Right lobe of liver (tissue), 4 donors: Measurements from ENCODE around the gene SRSF8.

Experiments
- CTCF ChIP-seq, 4 donors: fragments of 200-600 bp in 3 of 4; fragments of 450-650 bp in 1 of 4; IDR thresholded peaks; one replicate each; pipeline versions ENCODE4 v1.5.1 to v1.8.0; 2016 to 2022; ENCODE audit warnings: antibody characterized with exemption in 4 of 4, mild to moderate bottlenecking in 2 of 4
- POLR2A ChIP-seq: fragments of 450-650 bp; IDR thresholded peaks from one replicate; pipeline ENCODE4 v1.6.1; 2017; ENCODE audit warnings: antibody characterized with exemption, mild to moderate bottlenecking
- donor health status: DM: no; HTN: no; CAD: no.
- donor health status: DM: no; HTN: no; CAD: no.
- donor health status: DM: no; HTN: yes; CAD: no.

- no peak for TF ChIP-seq POLR2A
- TF ChIP-seq CTCF (IDR thresholded peaks at IDR 0.05) = no peak
Measured at GRCh38 chr11:95067841-95068219, 1.1 kb downstream of the SRSF8 start.
